Sigmoid colon (tissue), 7 donors: ENCODE data around the gene KMT2B. TPM values are rescaled to one million over a fixed set of nuclear protein-coding genes. Genes with fewer than 3 reads are reported as not detected.

Experiments used
- DNase-seq: peaks from one replicate; pipeline ENCODE4 v3.0.0-alpha.2; 2019
- H3K27ac ChIP-seq, 4 donors: fragments of 200-600 bp; sonication (generic); one replicate each; pipeline ENCODE4 v1.5.1; 2016 to 2019; ENCODE audit warnings: mild to moderate bottlenecking in 1 of 4
- H3K27me3 ChIP-seq, 3 donors: fragments of 200-600 bp; sonication (generic); one replicate each; pipeline ENCODE4 v1.5.1; 2019; ENCODE audit warnings: mild to moderate bottlenecking in 1 of 3
- H3K36me3 ChIP-seq, 4 donors: fragments of 200-600 bp; sonication (generic); one replicate each; pipeline ENCODE4 v1.5.1; 2016 to 2019
- H3K4me1 ChIP-seq, 4 donors: fragments of 200-600 bp; sonication (generic); one replicate each; pipeline ENCODE4 v1.5.1; 2017 to 2019
- H3K4me3 ChIP-seq, 4 donors: fragments of 200-600 bp; sonication (generic); one replicate each; pipeline ENCODE4 v1.5.1; 2017 to 2019; ENCODE audit warnings: mild to moderate bottlenecking in 2 of 4, moderate library complexity in 1 of 4
- H3K9me3 ChIP-seq, 4 donors: fragments of 200-600 bp in 3 of 4; sonication (generic) in 3 of 4; one replicate each; pipeline versions ENCODE4 v1.5.1 to v1.6.1; 2013 to 2019
- EP300 ChIP-seq, 4 donors: sonication (generic); formaldehyde crosslinking; IDR thresholded peaks; one replicate each; pipeline ENCODE4 v1.6.1; 2017; ENCODE audit warnings: antibody characterized with exemption in 4 of 4
- POLR2A ChIP-seq, 2 donors: fragments of 450-650 bp; IDR thresholded peaks; one replicate each; pipeline ENCODE4 v1.6.1; 2016; ENCODE audit warnings: antibody characterized with exemption in 2 of 2, mild to moderate bottlenecking in 2 of 2, moderate library complexity in 2 of 2
- POLR2AphosphoS5 ChIP-seq, 4 donors: sonication (generic); formaldehyde crosslinking; IDR thresholded peaks; one replicate each; pipeline ENCODE4 v1.6.1; 2017; ENCODE audit warnings: antibody characterized with exemption in 4 of 4
- WGBS, 2 donors: extraction: QIAGEN DNeasy Blood & Tissue Kit; methylation state at CpG; one replicate each; pipeline ENCODE4 v1.1.7; 2013; 5-methylcytosine and 5-hydroxymethylcytosine counted together
- intact Hi-C: fragments of 100-400 bp; cut with DNase I; formaldehyde crosslinking; loops from one replicate; pipeline ENCODE4 v1.15.1; 2023
- polyA plus RNA-seq, 3 donors: library from polyadenylated mRNA; stranded (reverse); fragments of 200-250 nt; gene quantifications; one replicate each; pipeline ENCODE4 v1.2.3, GENCODE V29; 2013
- total RNA-seq, 4 donors: library from RNA; depleted of rRNA; stranded (reverse); fragments of >200 nt; gene quantifications; one replicate each; pipeline ENCODE4 v1.1.0, GENCODE V29; 2016
- TF ChIP-seq, protein P1 (sequence below), 4 experiments: fragments of 450-650 bp in 3 of 4; fragments of 200-600 bp in 1 of 4; IDR thresholded peaks; one replicate each; pipeline ENCODE4 v1.5.1; 2016 to 2019; ENCODE audit warnings: antibody characterized with exemption in 4 of 4, mild to moderate bottlenecking in 3 of 4, moderate library complexity in 2 of 4
- donor health status: healthy with polysubstance abuse.
- donor health status: Bipolar disorder and iron deficiency.
- donor health status: healthy.

Gene KMT2B
- total and polyA plus RNA-seq, 7 donors = 6.4 to 32.2 (median 12.3) TPM

DNA sequence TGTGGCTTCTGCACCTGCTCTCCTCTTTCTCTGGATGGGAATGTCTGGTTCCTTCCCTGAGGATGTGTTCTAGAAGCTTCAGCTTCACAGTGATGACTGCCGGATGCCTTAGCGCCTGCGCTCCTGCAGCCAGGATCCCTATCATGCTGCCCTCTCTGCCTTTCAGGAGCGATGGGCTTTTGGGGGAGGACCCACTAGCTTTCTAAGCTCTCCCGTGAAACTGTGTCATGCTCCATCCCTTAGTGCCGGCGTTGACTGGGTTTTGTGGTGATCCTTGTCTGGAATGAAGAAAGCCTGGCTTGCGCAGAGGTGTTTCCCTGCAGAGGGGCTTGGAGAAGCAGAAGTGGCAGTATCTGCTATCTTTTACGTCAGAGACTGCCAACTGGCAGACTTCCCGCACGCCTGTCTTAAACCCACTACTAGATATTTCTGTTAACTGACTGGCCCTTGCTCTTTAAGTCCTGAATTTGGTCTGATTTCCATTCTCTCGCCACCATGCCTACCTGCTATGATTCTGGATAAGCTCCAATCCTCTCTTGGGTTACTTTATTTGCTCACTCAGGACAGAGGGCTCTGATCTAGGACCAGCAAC lies 3.8 kb upstream of the KMT2B start:
- Histone ChIP-seq H3K4me3 (no peak overlapping the region), H3K36me3 (no peaks in the 10 kb centered on the region), H3K9me3 (no peaks in the 10 kb centered on the region), H3K27ac (no peak overlapping the region), H3K27me3 (no peaks in the 10 kb centered on the region), H3K4me1 (peaks cover 0 to 22% (median 18%) of the 10 kb centered on the region in 4 donors)
- DNase-seq = no peak
- 79 to 85% methylated on average over 12 of the region's 12 CpGs for WGBS, 2 donors
- TF ChIP-seq EP300 (IDR thresholded peaks at IDR 0.05) (no peak), POLR2AphosphoS5 (IDR thresholded peaks at IDR 0.05) (no peak), POLR2A (IDR thresholded peaks at IDR 0.05) (no peak)
- TF ChIP-seq, protein P1, sequence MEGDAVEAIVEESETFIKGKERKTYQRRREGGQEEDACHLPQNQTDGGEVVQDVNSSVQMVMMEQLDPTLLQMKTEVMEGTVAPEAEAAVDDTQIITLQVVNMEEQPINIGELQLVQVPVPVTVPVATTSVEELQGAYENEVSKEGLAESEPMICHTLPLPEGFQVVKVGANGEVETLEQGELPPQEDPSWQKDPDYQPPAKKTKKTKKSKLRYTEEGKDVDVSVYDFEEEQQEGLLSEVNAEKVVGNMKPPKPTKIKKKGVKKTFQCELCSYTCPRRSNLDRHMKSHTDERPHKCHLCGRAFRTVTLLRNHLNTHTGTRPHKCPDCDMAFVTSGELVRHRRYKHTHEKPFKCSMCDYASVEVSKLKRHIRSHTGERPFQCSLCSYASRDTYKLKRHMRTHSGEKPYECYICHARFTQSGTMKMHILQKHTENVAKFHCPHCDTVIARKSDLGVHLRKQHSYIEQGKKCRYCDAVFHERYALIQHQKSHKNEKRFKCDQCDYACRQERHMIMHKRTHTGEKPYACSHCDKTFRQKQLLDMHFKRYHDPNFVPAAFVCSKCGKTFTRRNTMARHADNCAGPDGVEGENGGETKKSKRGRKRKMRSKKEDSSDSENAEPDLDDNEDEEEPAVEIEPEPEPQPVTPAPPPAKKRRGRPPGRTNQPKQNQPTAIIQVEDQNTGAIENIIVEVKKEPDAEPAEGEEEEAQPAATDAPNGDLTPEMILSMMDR (IDR thresholded peaks at IDR 0.05) = no peak
- intact Hi-C loops = no loop called here

GRCh38 chr19:35714601-35715354 lies 3.0 kb upstream of the KMT2B start:
- H3K27ac ChIP-seq = no peak overlapping the region
- no peaks in the 10 kb centered on the region for H3K9me3 ChIP-seq
- TF ChIP-seq, protein P1 (IDR thresholded peaks at IDR 0.05) = no peak
- TF ChIP-seq POLR2A (IDR thresholded peaks at IDR 0.05) (no peak), EP300 (IDR thresholded peaks at IDR 0.05) (no peak), POLR2AphosphoS5 (IDR thresholded peaks at IDR 0.05) (no peak)
- no peak overlapping the region for H3K4me3 ChIP-seq
- 76 to 78% methylated on average over 14 of the region's 14 CpGs for WGBS, 2 donors
- no peaks in the 10 kb centered on the region for H3K27me3 ChIP-seq
- intact Hi-C loops = loop anchor here (5.0 kb wide), 1 partner anchor 87 kb away; the partner anchor contains the start of gene RBM42
- H3K4me1 ChIP-seq = peaks cover 0 to 30% (median 26%) of the 10 kb centered on the region in 4 donors
- DNase-seq = no peak
- peaks cover 0 to 4% (median 0%) of the 10 kb centered on the region in 4 donors for H3K36me3 ChIP-seq

DNA sequence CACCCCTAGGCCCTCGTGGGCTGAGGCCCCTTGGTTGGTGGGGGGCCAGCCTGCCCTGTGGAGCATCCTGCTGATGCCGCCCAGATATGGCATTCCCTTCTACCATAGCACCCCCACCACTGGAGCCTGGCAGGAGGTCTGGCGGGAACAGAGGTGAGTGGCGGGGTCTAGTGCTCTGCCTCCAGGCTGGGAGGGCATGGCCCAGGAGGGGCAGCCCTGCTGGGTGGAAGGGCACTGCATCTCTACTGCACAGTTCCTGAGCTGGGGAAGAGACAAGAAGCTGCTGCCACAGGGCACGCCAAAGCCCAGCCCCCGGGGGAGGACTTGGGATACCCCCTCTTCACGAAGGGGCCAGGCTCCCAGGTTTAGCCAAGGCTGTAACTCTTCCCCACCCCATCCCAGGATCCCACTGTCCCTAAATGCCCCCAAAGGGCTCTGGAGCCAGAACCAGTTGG lies 2.4 kb upstream of the KMT2B start:
- no peak for TF ChIP-seq POLR2A (IDR thresholded peaks at IDR 0.05)
- TF ChIP-seq, protein P1 (IDR thresholded peaks at IDR 0.05) = no peak
- no peak for TF ChIP-seq EP300 (IDR thresholded peaks at IDR 0.05)
- no peak for TF ChIP-seq POLR2AphosphoS5 (IDR thresholded peaks at IDR 0.05)
- Histone ChIP-seq H3K27me3 (no peaks in the 10 kb centered on the region), H3K9me3 (no peaks in the 10 kb centered on the region), H3K36me3 (peaks cover 0 to 10% (median under 1%) of the 10 kb centered on the region in 4 donors), H3K4me1 (peaks cover 0 to 33% (median 28%) of the 10 kb centered on the region in 4 donors), H3K4me3 (no peak overlapping the region), H3K27ac (peak overlapping the region; percentile 90 to 97 (median 93))
- 79 to 81% methylated on average over 7 of the region's 7 CpGs for WGBS, 2 donors
- intact Hi-C loops = loop anchor here (5.0 kb wide), 1 partner anchor 88 kb away; the partner anchor contains the start of gene RBM42
- DNase-seq = no peak

GRCh38 chr19:35715981-35716800 lies 1.6 kb upstream of the KMT2B start:
- H3K27ac ChIP-seq = peak overlapping the region; percentile 90 to 97 (median 93)
- 1 to 3% methylated on average over 52 of the region's 52 CpGs for WGBS, 2 donors
- no peaks in the 10 kb centered on the region for H3K9me3 ChIP-seq
- peak; percentile 83 for DNase-seq
- peaks cover under 1 to 18% (median 3%) of the 10 kb centered on the region in 4 donors for H3K36me3 ChIP-seq
- intact Hi-C loops = loop anchor here (1.0 to 5.0 kb wide), 3 partner anchors 13 to 89 kb away; partner anchors contain the start of gene RBM42
- TF ChIP-seq POLR2AphosphoS5 (IDR thresholded peaks at IDR 0.05) (no peak), EP300 (IDR thresholded peaks at IDR 0.05) (no peak), POLR2A (IDR thresholded peaks at IDR 0.05) (no peak)
- TF ChIP-seq, protein P1 (IDR thresholded peaks at IDR 0.05) = no peak
- no peaks in the 10 kb centered on the region for H3K27me3 ChIP-seq
- peak overlapping the region; percentile 76 to 99 (median 90) for H3K4me3 ChIP-seq
- peaks cover 0 to 33% (median 28%) of the 10 kb centered on the region in 4 donors for H3K4me1 ChIP-seq
